Measurements from ENCODE around the gene CYP24A1. TPM values are rescaled to one million over a fixed set of nuclear protein-coding genes. Genes with fewer than 3 reads are reported as not detected.

The CYP24A1 gene
- total RNA-seq, 2 donors from 2014 or later = not detected

DNA sequence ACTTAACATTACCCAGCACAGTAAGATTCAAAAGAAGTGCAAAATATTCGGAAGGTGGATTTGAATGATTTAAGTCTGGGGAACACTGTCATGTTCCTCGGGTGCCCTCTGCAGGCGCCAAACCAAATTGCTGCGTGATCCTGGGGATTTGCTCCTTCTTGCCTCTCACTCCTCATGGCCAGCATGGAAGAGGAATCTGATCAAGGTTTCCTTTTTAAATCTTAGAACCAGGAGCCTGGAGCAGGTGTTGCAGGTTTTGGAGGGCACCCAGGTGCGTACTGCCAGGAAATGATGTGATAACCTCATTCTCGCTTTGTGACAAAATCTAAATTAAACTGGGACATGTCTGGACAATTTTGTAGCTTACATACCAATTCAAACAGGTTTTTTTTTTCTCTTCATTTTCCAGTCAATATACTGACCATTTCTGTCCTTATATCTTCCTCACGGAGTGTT, 26.0 kb upstream of the CYP24A1 start:
- intact Hi-C loops (cut with DNase I) = loop anchor here (5.0 kb wide), 1 partner anchor 102 kb away; no protein-coding TSS in a partner anchor
- TF ChIP-seq, protein P1, sequence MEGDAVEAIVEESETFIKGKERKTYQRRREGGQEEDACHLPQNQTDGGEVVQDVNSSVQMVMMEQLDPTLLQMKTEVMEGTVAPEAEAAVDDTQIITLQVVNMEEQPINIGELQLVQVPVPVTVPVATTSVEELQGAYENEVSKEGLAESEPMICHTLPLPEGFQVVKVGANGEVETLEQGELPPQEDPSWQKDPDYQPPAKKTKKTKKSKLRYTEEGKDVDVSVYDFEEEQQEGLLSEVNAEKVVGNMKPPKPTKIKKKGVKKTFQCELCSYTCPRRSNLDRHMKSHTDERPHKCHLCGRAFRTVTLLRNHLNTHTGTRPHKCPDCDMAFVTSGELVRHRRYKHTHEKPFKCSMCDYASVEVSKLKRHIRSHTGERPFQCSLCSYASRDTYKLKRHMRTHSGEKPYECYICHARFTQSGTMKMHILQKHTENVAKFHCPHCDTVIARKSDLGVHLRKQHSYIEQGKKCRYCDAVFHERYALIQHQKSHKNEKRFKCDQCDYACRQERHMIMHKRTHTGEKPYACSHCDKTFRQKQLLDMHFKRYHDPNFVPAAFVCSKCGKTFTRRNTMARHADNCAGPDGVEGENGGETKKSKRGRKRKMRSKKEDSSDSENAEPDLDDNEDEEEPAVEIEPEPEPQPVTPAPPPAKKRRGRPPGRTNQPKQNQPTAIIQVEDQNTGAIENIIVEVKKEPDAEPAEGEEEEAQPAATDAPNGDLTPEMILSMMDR (IDR thresholded peaks at IDR 0.05) = peak; percentile 84 to 89 (median 87)
- no peak for TF ChIP-seq POLR2A (IDR thresholded peaks at IDR 0.05)
- 8 to 10% methylated on average over 7 of the region's 7 CpGs for WGBS, 2 donors
- no peaks in the 10 kb centered on the region for H3K36me3 ChIP-seq (replicated peaks in 1 of 2; ENCODE audit: insufficient read depth in 1 of 2, low read depth in 2 of 2)
- DNase-seq (peak; percentile 77 to 84 (median 80)), ATAC-seq (peak; percentile 79)
- H3K27ac ChIP-seq = no peak overlapping the region
- no peaks in the 10 kb centered on the region for H3K27me3 ChIP-seq
- H3K9me3 ChIP-seq = no peaks in the 10 kb centered on the region
- H3K4me1 ChIP-seq = no peaks in the 10 kb centered on the region
- H3K4me3 ChIP-seq = no peak overlapping the region

- Histone ChIP-seq H3K27ac (no peak overlapping the region), H3K9me3 (no peaks in the 10 kb centered on the region), H3K4me1 (no peaks in the 10 kb centered on the region), H3K27me3 (no peaks in the 10 kb centered on the region), H3K4me3 (no peak overlapping the region), H3K36me3 (replicated peaks in 1 of 2; ENCODE audit: insufficient read depth in 1 of 2, low read depth in 2 of 2) (no peaks in the 10 kb centered on the region)
- DNase-seq (no peak), ATAC-seq (no peak)
- intact Hi-C loops (cut with DNase I) = loop anchor here (5.0 kb wide), 1 partner anchor 102 kb away; no protein-coding TSS in a partner anchor
- 49 to 55% methylated on average over 6 of the region's 6 CpGs for WGBS, 2 donors
- TF ChIP-seq, protein P1 (IDR thresholded peaks at IDR 0.05) = no peak
- no peak for TF ChIP-seq POLR2A (IDR thresholded peaks at IDR 0.05)
Observed at GRCh38 chr20:54199283-54199682, 25.5 kb upstream of the CYP24A1 start.

DNA sequence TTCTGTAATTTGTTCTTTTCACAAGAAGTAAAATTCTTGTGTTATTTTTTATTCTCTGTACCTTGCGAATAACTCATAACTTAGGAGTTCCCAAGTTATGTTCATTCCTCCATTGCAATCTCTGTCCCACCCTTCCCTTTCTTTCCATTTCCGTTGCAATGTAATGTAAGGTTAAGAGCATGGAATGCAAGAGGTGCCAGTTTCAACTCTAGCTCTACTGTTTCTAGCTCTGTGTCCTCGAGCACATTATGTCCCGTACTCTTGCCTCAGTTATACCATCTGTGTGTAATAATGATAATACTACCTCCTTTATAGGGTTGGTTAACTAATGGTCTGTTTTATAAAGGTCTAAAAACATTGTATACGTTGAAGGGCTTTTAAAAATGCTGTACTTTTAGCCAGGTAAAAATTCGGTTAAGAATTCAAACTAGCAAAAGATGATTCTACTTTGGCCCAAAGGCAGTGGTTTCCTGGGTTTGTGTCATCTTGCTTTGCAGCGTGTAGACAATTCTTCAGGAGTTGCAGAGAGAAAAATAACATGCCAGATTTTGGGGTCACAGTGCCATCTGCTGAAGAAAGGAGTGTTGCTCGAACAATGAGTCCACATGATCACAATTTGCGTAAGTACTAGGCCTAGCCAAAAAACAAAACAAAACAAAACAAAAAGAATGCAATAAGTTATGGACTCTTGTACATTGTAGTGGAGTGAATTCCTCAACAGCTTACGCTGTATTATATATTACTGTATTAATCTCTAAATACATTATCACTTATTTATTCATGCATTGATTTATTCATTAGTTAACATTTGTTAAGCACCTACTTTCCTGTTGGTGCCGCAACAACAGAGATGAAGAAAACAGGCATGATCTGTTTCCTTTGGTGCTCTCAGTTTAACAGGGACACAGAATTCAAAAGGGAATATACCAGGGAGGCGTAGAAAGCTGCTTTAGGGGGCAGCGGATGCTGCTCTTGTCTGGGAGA, 24.1 kb upstream of the CYP24A1 start:
- no peak for DNase-seq
- ATAC-seq = no peak
- 69 to 73% methylated on average over 13 of the region's 13 CpGs for WGBS, 2 donors

GRCh38 chr20:54195483-54196472, 22.0 kb upstream of the CYP24A1 start:
- no peak for ATAC-seq
- intact Hi-C loops (cut with DNase I) = loop anchor here (5.0 kb wide), 1 partner anchor 98 kb away; no protein-coding TSS in a partner anchor
- TF ChIP-seq, protein P1 (IDR thresholded peaks at IDR 0.05) = no peak
- TF ChIP-seq POLR2A (IDR thresholded peaks at IDR 0.05) = no peak

More for the DNA sequence above, 24.1 kb upstream of the CYP24A1 start:
- intact Hi-C loops (cut with DNase I) = loop anchor here (5.0 kb wide), 1 partner anchor 101 kb away; no protein-coding TSS in a partner anchor
- Histone ChIP-seq H3K27ac (no peak overlapping the region), H3K9me3 (no peaks in the 10 kb centered on the region), H3K36me3 (replicated peaks in 1 of 2; ENCODE audit: insufficient read depth in 1 of 2, low read depth in 2 of 2) (no peaks in the 10 kb centered on the region), H3K4me1 (no peaks in the 10 kb centered on the region), H3K27me3 (no peaks in the 10 kb centered on the region), H3K4me3 (no peak overlapping the region)
- TF ChIP-seq, protein P1 (IDR thresholded peaks at IDR 0.05) = no peak
- no peak for TF ChIP-seq POLR2A (IDR thresholded peaks at IDR 0.05)

More at GRCh38 chr20:54195483-54196472, 22.0 kb upstream of the CYP24A1 start:
- DNase-seq = no peak
- Histone ChIP-seq H3K27me3 (no peaks in the 10 kb centered on the region), H3K9me3 (no peaks in the 10 kb centered on the region), H3K4me1 (no peaks in the 10 kb centered on the region), H3K36me3 (replicated peaks in 1 of 2; ENCODE audit: insufficient read depth in 1 of 2, low read depth in 2 of 2) (no peaks in the 10 kb centered on the region), H3K27ac (no peak overlapping the region), H3K4me3 (no peak overlapping the region)
- WGBS, 2 donors = 70 to 83% methylated on average over 12 to 13 of the region's 13 CpGs
